KG1 (cell line): ENCODE results near the gene CBFA2T3.

Experiments
- DNase-seq: peaks from one replicate; lab custom pipeline; 2025; lab: John Stamatoyannopoulos, UW

CBFA2T3 gene

DNA sequence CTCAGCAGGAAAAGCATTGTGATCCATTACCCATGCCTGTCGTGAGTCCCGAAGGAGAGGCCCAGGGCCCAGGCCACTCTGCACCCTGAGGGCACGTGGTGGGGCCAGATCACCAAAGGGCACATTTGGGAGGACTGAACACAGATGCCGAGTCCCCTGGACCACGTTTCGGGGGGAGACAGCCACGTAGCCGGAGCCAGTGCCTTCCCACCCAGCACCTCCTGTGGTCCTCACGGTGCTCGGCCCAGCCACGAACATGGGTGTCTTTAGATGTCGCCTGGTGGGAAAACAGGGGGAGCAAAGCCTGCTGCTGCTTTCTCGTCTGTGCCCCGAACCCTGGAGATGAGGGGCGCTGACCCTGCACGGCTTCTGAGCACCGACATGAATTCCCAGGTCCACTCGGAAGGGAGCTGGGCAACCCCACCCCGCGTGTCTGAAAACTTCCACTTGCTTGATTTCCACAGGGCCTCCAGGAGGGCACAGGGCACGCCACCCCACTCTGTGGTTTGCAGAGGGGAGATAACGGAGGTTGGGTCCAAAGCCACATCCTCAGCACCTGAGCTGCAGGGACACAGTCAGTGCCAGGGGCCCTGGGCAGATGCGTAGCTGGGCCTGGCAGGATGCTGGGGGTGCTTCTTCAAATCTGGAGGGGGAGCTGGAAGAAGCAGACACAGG lies 14.4 kb downstream of the CBFA2T3 start:
- DNase-seq: no peak

DNA sequence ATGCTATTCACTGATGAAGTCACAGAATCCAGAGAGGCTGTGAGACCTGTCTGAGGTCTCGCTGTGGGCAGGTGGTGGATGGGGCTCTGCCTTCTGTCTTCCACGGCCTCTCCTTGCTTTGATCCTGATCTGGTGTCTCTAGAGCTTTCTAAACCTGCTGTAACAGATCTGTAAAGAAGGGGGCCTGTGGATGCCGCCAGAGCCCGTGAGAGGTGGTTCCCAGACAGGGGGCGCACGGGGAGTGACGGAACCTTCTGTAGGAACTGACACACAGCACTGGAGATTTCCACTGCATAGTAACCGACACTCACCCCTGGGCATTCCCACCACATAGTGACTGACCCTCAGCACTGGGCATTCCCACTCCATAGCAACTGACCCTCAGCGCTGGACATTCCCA lies 16.0 kb downstream of the CBFA2T3 start:
- DNase-seq: no peak

DNA sequence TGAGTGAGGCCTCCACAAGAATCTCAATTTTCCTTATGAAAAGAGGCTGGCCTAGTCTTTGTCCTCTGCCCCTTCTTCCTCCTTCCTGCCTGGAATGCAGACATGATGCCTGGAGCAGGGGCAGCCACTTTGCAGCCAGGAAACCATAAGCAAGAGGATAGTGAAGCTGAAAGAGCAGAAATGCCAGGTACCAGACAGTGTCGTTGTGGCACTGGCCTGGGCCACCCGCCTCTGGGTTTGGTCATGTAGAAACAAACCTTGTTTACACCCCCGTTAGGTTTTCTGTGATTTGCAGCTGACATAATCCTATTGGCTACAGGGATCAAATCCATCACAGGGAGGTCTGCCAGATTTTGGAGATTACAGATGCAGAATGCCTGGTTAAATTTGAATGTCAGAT lies 16.5 kb downstream of the CBFA2T3 start:
- no peak for DNase-seq

DNA sequence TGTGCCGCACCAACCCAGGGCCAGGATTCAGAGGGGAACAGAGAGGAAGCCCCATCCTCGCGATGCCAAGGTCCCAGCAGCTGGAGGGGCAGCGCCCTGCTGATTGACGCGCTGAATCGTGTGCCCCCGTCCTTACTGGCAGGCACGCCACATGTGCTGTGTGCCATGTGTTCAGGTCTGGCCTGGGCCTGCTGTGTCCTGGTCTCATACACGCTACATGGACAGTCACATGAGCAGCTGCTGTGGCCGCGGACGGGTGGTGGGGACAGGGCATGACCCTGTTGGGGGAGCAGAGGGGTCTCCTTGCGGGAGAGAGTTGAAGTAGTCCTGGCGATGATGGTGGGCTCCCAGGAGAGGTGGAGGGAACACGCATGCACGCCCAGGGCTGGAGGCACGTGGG lies 18.0 kb downstream of the CBFA2T3 start:
- no peak for DNase-seq

DNA sequence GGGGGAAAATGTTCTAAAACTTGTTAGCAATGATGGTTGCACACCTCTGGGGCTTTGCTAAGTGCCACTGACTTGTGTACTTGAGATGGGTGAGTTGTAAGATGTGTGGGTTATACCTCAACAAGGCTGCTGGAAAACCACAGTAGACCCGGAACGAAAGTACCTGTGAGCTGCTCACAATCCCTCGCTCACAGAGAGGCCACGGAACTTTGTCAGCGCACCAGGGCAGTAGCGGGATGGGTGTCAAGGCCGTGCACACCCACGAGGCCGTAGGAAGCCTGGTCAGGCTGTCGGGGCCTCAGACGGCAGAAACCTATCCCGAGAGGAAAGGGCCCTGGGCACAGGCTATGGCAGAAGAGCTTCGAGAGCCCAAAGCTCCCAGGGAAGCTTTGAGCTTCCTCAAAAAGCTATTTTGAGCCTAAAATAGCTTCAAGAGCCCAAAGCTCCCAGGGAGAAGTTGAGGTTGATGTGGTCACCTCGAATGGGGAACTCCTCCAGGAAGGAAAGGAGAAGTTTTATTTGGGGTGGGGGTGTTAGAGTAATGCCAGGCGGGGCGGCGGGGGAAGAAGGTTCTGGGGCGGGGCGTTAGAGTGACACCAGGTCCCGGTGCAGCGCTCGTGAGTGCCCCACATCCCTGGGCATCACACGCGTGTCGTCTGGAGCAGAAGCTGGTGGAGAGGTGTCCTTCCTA lies 19.0 kb downstream of the CBFA2T3 start:
- no peak for DNase-seq

DNA sequence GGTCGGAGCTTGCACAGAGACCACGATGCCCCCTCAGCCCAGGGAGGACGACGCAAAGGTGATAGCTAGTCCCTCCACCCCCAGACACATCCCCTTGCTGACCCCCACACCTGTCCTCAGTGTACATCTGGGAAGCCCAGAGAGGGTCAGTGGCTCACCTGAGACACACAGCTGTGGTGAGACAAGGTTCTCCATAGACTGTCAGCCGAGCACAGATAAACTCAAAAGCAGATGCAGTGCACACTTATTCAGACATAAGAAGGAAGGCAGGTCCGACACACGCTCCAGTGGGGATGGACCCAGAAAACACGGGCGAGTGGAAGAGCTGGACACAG lies 19.6 kb downstream of the CBFA2T3 start:
- no peak for DNase-seq

DNA sequence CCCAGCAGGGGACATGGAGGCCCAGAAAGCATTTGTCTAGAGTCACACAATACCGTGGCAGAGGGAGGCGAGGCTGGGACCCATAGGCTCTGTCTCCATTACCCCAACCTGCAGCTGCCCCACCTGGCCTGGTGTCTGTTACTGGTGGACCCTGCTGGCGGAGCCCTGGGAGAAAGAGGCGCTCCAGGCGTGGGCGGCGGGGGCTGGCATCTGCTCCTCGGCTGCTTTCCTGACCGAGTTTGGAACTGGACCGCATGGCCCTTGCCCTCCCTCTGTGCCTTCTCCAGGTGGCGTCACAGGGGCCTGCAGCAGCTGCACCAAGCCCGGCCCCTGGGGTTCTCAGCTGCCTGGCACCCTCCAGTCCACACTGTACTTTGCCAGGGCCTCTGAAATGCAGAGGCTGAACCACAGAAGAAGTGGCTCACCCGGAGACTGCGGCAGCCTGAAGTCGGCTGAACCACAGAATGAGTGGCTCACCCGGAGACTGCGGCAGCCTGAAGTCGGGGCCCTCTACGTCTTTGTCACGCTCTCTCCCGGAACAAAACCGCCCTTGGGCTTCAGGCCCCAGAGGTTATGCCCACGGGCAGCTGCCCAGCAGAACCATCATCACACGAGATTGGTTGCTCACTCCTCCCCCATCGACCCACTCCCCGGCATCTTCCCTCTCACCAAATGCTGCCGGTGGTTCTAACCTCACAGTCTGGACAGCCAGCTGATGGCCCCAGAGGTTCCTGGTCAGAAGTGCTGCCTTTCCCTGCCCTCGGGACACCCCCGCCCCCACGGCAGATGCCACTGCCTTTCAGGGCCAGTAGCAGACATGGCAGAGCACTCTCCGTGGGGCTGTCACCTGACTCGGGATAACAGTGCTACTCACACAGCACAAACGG lies 20.2 kb downstream of the CBFA2T3 start:
- DNase-seq: no peak

DNA sequence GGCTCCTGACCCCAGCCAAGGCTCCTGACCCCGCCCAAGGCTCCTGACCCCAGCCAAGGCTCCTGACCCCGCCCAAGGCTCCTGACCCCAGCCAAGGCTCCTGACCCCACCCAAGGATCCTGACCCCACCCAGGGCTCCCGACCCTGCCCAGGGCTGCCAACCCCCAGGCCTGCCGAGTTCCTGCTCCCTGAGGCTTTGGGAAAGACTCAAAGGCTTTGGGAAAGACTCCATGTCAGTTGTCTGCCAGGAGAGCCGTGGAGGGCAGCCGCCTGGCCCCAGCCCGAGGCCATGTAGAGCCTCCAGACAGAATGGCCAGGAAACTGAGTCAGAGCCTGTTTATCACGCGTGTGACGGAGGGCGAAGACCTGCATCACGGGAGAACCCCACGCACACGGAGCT lies 21.1 kb downstream of the CBFA2T3 start:
- DNase-seq: no peak

DNA sequence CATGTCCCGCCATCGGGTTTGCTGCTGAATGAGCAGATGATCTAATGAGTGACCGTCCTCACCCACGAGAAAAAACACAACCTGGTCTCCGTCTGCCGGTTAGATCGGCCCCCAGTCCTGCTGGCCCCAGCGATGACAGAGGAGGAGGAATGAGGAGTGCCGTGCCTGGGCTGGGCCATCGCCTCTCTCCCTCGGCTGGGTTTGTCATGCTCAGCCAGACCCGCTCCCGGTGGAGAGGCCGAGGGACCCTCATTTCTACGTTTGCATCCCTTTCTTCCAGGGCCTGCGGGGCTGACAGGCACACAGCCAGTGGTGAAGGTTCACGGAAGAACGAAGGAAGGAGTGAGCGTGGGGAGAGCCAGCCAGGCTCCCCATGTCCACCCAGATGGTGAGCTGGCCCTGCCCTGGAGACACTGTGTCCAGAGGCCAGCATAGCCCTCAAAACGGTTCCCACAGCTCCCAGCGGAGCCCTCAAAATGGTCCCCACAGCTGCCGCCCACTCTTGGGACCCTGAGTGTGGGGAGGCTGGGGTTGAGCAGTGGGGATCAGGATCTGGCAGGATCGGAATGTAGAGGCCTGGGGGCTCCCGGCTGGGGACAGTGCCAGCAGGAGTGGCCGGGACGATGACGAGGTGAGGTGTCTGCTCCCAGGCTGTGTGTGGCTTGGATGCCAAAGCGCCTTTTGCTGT lies 23.9 kb downstream of the CBFA2T3 start:
- DNase-seq: no peak

DNA sequence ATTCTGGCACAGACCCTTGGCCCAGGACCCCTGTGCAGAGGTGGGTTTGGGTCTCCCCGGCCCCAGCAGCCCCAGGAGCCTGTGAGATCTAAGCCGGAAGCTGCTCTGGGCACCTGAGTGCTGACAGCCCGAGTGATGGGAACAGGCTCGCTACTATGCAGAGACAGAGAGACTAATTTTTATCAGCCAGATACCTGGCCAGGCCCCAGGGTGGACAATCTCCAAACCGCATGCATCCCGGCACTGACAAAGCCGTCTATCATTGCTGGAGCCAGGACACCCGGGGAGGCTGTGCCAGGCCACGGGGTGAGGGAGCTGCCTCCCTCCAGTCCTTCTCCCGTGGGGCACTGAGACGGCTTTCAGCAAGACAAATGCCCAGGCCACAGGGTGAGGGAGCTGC lies 25.0 kb downstream of the CBFA2T3 start:
- DNase-seq: no peak

DNA sequence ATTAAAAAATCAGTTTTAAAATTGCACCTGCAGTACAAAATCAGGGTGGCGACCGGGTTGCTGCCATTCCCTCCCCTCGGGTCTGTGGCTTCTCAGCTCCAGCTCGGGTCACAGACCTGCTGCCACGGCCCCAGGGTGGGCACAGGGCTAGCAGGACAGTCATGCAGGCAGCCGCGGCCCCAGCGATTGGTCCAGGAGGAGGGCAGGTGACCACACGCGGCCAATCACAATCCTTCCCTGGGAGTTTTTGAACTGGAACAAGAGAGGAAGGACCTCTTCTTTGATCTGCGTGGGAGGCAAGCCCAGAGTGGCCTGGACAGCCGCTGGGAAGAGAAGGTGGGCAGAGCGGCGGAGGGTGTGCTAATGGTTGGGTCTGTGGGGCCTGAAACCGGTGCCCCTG lies 25.5 kb downstream of the CBFA2T3 start:
- DNase-seq: no peak

DNA sequence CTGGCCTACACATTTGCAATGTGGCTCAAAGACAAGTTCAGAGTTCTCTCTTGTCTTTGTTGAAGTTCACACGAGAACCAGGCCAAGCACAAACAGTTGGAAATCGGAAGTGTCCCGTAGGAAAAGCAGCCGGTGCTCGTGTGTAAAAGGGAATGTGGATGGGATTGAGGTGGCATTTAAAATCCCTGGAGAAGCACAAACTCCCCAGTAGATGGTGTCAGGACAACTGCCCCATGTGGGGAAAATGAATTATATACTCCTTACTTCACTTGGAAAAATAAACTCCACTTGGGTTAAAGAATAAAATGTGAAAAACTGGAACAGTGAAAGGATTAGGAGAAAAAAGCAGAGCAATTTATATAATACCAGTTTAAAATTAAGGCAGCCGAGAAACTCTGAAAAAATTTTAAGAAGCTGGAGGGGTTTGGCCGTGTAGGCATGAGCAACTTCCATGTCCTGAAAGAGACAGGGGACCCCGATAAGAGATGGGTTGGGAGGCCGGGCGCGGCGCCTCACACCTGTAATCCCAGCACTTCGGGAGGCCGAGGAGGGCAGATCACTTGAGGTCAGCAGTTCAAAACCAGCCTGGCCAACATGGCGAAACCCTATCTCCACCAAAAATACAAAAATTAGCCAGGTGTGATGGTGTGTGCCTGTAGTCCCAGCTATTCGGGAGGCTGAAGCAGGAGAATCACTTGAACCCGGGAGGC lies 28.1 kb downstream of the CBFA2T3 start:
- DNase-seq: no peak

DNA sequence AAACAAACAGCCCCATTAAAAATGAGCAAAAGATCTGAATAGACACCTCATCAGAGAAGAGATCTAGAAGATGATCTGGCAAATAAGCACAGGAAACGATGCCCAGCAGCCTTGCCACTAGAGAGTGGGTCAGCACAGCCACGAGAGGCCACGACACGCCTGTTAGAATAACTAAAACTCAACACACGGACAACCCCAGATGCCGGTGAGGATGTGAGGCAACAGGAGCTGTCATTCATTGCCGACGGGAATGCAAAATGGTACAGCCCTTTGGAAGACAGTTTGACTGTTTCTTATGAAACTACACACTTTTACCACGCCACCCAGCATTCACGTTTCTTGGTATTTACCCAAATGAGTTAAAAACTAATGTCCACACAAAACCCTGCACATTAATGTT lies 31.5 kb downstream of the CBFA2T3 start:
- no peak for DNase-seq

DNA sequence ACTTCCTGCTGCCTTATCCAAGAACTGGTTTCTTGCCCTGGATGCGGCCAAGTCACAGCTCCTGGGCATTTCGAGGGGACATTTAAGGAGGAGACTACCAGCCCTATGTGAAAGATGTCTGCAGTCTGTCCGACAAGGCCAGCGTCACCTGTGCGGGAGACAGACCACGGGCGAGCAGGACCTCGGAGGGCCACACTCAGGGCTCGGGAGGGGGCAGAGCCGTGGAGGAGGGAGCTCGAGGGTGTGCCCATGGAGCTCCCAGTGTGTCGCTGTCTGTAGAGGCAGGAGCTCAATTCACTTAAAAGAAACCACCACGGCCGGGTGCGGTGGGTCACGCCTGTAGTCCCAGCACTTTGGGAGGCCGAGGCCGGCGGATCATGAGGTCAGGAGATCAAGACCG lies 33.3 kb downstream of the CBFA2T3 start:
- no peak for DNase-seq

DNA sequence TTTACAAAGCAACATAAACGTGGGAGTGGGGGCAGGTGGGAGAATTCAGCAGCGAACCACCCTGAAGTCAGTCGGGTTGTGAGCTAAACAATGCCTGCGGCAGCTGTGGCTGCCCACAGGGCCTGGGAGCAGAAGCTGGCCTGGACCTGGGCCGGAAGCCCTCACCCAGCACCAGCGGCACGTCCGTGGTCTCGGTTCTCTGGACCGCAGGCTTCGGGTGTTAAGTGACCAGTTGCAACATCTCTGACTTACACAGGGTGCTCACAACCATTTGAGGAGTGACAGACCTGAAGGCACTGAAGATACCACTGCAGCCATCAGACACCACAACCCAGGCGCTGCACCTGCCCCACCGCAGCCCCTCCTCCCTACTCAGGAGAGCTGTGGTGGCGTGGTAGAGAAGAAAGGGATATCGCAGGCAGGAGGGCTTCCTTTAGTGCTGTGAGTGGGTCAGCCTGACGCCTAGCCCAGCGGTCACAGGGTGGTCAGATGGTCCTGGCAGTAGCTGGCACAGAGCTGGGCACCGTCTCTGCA lies 33.8 kb downstream of the CBFA2T3 start:
- DNase-seq: no peak

DNA sequence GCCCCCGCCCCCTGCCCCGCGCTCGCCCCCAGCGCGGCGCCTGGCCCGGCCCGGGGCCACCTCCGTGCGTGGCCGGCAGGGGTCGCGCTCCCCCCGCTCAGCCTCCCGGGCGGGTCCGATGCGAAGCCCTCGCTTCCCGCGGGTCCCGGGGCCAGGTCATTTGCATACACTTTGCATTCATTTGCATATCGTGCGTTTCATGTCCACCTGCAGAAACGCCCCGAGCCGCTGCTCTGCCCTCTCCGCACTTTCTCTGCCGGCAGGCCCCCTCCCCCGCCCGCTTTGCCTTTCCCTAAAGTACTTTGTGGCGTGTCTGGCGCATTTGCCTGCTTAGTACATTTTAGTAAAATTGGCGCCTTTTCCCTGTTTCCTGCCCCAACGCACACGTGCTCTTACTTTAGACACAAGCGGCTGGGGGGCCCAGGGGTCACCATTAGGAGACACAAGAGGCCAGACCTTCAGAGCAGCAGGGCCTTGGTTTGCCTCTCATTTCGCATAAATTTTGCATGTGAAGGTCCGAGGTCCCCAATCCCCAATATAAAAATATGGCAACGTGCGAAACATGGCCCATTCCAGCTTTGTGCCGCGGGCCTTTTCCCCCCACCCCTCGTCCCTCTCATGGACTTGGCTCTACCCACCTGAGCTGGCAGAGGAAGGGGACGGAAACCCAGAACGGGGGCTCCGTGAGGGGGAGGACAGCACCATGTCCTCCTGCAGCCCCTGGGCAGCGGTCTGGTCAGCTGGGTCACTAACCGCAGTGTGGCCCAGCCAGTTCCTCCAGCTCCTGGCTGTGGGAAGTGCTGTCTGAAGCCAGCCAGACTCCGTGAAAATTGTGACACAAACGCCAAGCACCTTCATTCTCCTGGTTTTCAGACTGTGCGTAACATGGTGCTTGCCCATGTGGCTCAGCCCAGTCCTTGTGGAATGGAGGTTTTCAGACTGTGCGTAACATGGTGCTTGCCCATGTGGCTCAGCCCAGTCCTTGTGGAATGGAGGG lies 34.8 kb downstream of the CBFA2T3 start:
- peak; percentile 50 for DNase-seq

DNA sequence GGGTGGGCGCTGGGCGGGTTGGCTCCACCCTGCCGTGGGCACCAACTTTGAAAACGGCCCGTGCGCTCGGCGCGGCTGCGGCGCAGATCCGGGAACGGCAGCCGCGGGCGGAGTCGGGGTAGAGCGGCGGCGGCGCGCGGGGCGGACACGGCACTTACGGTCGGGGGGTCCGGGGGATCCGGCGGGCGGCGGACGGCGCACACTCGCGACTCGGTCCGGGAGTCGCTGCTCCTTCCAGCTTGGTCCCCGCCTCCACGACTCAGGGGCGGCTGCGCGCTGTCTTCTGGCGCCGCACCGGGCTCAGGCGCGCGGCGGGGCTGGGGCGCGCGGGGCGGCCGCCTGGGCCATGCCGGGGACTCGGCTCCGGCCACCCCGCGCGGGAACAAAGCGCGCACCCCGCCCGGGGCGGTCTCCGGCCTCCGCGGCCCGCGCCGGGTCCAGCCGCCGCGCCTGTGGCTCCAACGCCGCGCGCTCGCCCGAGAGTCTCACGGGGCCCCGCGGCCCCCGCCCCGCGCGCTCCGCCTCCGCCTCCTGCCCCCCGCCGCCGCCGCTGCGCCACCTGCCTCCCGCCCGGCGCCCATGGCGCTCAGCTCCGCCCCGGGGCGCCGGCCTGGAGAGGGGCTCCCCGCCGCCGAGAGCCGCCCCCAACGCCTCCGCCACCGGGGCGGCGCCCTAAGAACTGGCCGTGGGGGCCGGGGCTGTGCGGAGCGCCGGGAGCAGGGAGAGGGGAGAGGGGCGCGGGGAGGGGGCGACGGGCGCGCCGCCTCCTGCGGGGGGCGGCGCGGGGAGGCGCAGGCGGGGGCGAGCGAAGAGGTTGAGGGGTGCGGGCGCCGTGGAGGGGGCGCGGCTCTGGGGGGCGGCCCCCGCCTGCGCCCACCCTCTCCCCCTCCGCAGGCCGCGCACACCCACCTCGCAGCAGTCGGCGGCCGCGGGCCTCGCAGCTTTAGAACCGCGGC lies 35.9 kb downstream of the CBFA2T3 start:
- no peak for DNase-seq

DNA sequence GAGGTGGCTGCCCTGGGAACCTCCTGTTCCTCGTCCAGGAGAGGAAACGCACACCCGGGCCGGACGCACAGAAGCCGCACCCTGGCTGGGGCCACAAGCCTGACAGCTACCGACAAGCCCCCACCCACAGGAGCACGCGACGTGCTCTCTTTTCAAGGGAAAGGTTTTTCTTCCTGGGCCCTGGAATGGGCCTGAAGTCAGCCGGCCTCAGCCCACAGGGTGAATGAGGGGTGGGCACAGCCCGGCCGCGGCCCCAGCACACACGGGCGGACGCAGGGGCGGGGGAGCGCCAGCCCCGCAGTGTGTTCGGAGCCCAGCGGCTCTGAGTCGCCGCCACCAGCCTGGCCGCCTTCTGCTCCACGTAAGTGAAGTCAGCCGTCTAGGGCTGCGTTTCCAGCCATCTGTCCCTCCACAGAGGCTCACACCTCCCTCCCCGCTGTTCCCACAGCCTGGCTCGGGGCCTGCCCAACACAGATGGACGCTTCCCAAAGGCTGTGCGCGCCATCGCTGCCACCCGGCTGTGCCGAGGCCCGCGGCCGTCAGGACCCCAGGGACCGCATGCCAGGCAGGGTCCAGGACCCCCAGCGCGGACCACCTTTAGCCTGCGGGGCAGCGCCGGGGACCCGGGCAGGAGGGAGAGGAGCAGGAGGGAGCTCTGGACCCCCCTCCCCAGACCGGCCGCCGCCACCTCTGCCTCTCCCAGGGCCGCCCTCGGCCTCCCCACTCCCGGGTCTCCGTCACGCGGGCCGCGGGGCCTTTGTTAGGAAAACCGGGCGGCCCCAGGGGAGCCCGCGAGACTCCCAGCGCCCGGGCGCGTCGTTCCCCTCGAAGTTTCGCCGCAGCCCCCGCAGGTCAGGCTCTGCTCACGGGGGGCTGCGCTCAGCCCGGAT lies 36.8 kb downstream of the CBFA2T3 start:
- no peak for DNase-seq
